Activated CD8-positive, alpha-beta memory T cell treated with anti-CD3 and anti-CD28 coated beads, Interleukin-2, amount 50 U/mL, for 48 hours (primary cell): ENCODE results near the gene PPP1R3F.
"Not testable (repeated sequence)": the region's sequence is repeated elsewhere in the genome, so short reads cannot be mapped to it uniquely, and the experiment has no call there.

ENCODE experiments used
- DNase-seq: peaks from one replicate; pipeline ENCODE4 v3.0.0-alpha.2; 2020

PPP1R3F gene

GRCh38 chrX:49322266-49322665, 52.7 kb downstream of the PPP1R3F start:
- not testable (repeated sequence) for DNase-seq

- DNase-seq, result not testable (repeated sequence)
Measured at GRCh38 chrX:49323735-49324134, 54.1 kb downstream of the PPP1R3F start.

- not testable (repeated sequence) for DNase-seq
Measured at GRCh38 chrX:49330421-49330820, 60.8 kb downstream of the PPP1R3F start.

GRCh38 chrX:49331282-49331681, 61.7 kb downstream of the PPP1R3F start, which contains the start of gene GAGE13:
Gene GAGE13 (plus strand): TSS chrX:49331582. CDS start chrX:49332738, 1,156 bp downstream.
- DNase-seq, result not testable (repeated sequence)

- not testable (repeated sequence) for DNase-seq
Measured at GRCh38 chrX:49331841-49332240, 62.2 kb downstream of the PPP1R3F start.
